Calu3 (cell line): ENCODE measurements around the gene MTG1. TPM values are rescaled to one million over a fixed set of nuclear protein-coding genes. Genes with fewer than 3 reads are reported as not detected.

Experiments
- BruUV-seq: library from RNA; stranded (reverse); fragments of 400-500 nt; replicated peaks from 2 replicates; lab custom pipeline; 2021; lab: Mats Ljungman, UMichigan
- CTCF ChIA-PET: fragments of 300-600 bp; sonication (Branson Sonifier 250); formaldehyde crosslinking; loops from one replicate; lab custom pipeline; 2022; ENCODE audit warnings: antibody characterized with exemption; lab: Charles Lee
- DNase-seq: peaks from one replicate; pipeline ENCODE4 v3.0.0; 2022
- H3K27ac Mint-ChIP-seq: one replicate; pipeline ENCODE4 v1.8.0; 2022; ENCODE audit warnings: mixed read lengths; ENCODE audit not compliant: unreplicated experiment
- H3K27me3 Mint-ChIP-seq: one replicate; pipeline ENCODE4 v1.8.0; 2022; ENCODE audit warnings: mixed read lengths; ENCODE audit not compliant: unreplicated experiment
- H3K36me3 Mint-ChIP-seq: one replicate; pipeline ENCODE4 v1.8.0; 2022; ENCODE audit warnings: mild to moderate bottlenecking, moderate library complexity, mixed read lengths; ENCODE audit not compliant: insufficient read depth, unreplicated experiment
- H3K4me1 Mint-ChIP-seq: one replicate; pipeline ENCODE4 v1.8.0; 2022; ENCODE audit warnings: mild to moderate bottlenecking, low read depth, mixed read lengths; ENCODE audit not compliant: unreplicated experiment
- H3K4me3 Mint-ChIP-seq: one replicate; pipeline ENCODE4 v1.8.0; 2022; ENCODE audit warnings: mild to moderate bottlenecking, low read depth, moderate library complexity, mixed read lengths; ENCODE audit not compliant: unreplicated experiment
- H3K9me3 Mint-ChIP-seq: one replicate; pipeline ENCODE4 v1.8.0; 2022; ENCODE audit warnings: low read depth, mixed read lengths; ENCODE audit not compliant: unreplicated experiment
- intact Hi-C: fragments of 100-400 bp; cut with micrococcal nuclease; formaldehyde crosslinking; loops from one replicate; pipeline ENCODE4 v1.10.0; 2022; ENCODE audit not compliant: unreplicated experiment
- total RNA-seq: library from RNA; stranded (reverse); gene quantifications from 2 replicates; pipeline ENCODE4 v1.2.3, GENCODE V29; 2022
- TF ChIP-seq, protein P1 (sequence below): fragments of 200-600 bp; IDR thresholded peaks from one replicate; pipeline ENCODE4 v1.8.0; 2022; ENCODE audit warnings: antibody characterized with exemption; ENCODE audit not compliant: unreplicated experiment

MTG1 gene
- total RNA-seq, 1 experiment from 2014 or later, result 39.5 TPM

DNA sequence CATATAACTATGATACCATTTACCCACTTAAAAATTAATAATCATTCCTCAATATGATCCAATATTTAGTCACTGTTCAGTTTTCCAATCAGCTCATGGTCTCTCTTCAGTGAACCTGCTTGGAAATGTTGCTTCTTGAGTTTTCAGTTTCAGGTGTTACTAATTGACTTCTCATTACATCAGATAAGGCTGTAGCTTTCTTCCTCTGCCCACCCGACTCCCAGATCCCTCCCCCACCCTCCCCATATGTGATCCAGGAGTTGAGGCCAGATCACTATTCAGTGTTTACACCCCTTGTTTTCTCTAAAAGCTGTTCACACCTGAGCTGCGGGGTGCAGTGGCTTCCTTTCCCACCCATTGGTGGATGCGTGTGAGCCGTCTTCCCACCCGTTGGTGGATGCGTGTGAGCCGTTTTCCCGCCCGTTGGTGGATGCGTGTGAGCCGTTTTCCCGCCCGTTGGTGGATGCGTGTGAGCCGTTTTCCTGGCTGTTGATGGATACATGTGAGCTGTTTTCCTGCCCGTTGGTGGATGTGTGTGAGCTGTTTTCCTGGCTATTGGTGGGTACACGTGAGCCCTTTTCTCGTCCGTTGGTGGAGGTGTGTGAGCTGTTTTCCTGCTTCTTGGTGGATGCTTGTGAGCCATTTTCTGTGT is 3.2 kb upstream of the MTG1 start:
- CTCF ChIA-PET, result no interaction called here
- no peak for DNase-seq
- TF ChIP-seq, protein P1, sequence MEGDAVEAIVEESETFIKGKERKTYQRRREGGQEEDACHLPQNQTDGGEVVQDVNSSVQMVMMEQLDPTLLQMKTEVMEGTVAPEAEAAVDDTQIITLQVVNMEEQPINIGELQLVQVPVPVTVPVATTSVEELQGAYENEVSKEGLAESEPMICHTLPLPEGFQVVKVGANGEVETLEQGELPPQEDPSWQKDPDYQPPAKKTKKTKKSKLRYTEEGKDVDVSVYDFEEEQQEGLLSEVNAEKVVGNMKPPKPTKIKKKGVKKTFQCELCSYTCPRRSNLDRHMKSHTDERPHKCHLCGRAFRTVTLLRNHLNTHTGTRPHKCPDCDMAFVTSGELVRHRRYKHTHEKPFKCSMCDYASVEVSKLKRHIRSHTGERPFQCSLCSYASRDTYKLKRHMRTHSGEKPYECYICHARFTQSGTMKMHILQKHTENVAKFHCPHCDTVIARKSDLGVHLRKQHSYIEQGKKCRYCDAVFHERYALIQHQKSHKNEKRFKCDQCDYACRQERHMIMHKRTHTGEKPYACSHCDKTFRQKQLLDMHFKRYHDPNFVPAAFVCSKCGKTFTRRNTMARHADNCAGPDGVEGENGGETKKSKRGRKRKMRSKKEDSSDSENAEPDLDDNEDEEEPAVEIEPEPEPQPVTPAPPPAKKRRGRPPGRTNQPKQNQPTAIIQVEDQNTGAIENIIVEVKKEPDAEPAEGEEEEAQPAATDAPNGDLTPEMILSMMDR, result no peak

GRCh38 chr10:133391249-133391635 is 2.7 kb upstream of the MTG1 start:
- Mint-ChIP-seq H3K9me3 (no peaks in the 10 kb centered on the region), H3K4me1 (peaks cover 12% of the 10 kb centered on the region), H3K27ac (no peak overlapping the region), H3K4me3 (no peak overlapping the region), H3K36me3 (peaks cover 23% of the 10 kb centered on the region), H3K27me3 (no peaks in the 10 kb centered on the region)
- no peak for DNase-seq
- CTCF ChIA-PET, result no interaction called here
- intact Hi-C loops, result no loop called here
- BruUV-seq, result no TSS peak
- TF ChIP-seq, protein P1, result no peak

More for the DNA sequence above, 3.2 kb upstream of the MTG1 start:
- no peaks in the 10 kb centered on the region for H3K27me3 Mint-ChIP-seq
- BruUV-seq, result no TSS peak
- H3K36me3 Mint-ChIP-seq, result peaks cover 22% of the 10 kb centered on the region
- intact Hi-C loops, result no loop called here
- no peak overlapping the region for H3K4me3 Mint-ChIP-seq
- peaks cover 12% of the 10 kb centered on the region for H3K4me1 Mint-ChIP-seq
- H3K27ac Mint-ChIP-seq, result no peak overlapping the region
- H3K9me3 Mint-ChIP-seq, result no peaks in the 10 kb centered on the region

- H3K9me3 Mint-ChIP-seq, result no peaks in the 10 kb centered on the region
- intact Hi-C loops, result no loop called here
These were observed 2.0 kb upstream of the MTG1 start for GRCh38 chr10:133391761-133392518.

DNA sequence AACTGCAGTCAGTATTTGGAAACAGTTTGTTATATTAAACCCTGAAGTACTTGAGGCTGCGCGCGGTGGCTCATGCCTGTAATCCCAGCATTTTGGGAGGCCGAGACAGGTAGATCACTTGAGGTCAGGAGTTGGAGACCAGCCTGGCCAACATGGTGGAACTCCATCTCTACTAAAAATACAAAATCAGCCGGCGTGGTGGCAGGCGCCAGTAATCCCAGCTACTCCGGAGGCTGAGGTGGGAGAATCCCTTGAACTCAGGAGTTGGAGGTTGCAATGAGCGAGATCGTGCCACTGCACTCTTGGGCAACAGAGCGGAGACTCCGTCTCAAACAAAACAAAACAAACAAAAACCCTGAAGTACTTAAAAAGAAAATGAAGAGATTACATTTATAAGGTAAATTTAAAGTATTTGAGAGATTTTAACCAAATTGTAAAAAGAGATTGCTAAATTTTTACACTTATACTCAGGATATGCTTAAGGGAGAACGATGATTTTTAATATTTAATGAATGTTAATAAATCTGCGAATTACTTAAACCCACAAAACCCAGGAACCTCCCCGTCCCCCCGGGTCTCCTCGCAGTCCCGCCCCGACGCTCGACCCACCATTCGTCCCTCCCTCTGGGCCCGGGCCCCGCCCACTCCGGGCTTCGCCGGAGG is 425 bp upstream of the MTG1 start:
- Mint-ChIP-seq H3K27me3 (no peaks in the 10 kb centered on the region), H3K27ac (no peak overlapping the region), H3K9me3 (no peaks in the 10 kb centered on the region), H3K4me3 (peak overlapping the region; percentile 86), H3K36me3 (peaks cover 27% of the 10 kb centered on the region), H3K4me1 (peaks cover 12% of the 10 kb centered on the region)
- CTCF ChIA-PET, result no interaction called here
- DNase-seq, result no peak
- intact Hi-C loops, result no loop called here
- TF ChIP-seq, protein P1, result no peak
- BruUV-seq, result no TSS peak

More at GRCh38 chr10:133391761-133392518, 2.0 kb upstream of the MTG1 start:
- H3K36me3 Mint-ChIP-seq, result peaks cover 23% of the 10 kb centered on the region
- peaks cover 12% of the 10 kb centered on the region for H3K4me1 Mint-ChIP-seq
- CTCF ChIA-PET, result no interaction called here
- no peak overlapping the region for H3K27ac Mint-ChIP-seq
- DNase-seq, result no peak
- no peaks in the 10 kb centered on the region for H3K27me3 Mint-ChIP-seq
- TF ChIP-seq, protein P1, result no peak
- BruUV-seq, result no TSS peak
- H3K4me3 Mint-ChIP-seq, result no peak overlapping the region
